Measurements from ENCODE around the gene INHBB.

GRCh38 chr2:120315367-120316033 lies 30.4 kb upstream of the INHBB start:
- no peak for TF ChIP-seq EZH2phosphoT487 (IDR thresholded peaks at IDR 0.05; ENCODE audit: borderline replicate concordance, low read length)
- TF ChIP-seq, protein P1, sequence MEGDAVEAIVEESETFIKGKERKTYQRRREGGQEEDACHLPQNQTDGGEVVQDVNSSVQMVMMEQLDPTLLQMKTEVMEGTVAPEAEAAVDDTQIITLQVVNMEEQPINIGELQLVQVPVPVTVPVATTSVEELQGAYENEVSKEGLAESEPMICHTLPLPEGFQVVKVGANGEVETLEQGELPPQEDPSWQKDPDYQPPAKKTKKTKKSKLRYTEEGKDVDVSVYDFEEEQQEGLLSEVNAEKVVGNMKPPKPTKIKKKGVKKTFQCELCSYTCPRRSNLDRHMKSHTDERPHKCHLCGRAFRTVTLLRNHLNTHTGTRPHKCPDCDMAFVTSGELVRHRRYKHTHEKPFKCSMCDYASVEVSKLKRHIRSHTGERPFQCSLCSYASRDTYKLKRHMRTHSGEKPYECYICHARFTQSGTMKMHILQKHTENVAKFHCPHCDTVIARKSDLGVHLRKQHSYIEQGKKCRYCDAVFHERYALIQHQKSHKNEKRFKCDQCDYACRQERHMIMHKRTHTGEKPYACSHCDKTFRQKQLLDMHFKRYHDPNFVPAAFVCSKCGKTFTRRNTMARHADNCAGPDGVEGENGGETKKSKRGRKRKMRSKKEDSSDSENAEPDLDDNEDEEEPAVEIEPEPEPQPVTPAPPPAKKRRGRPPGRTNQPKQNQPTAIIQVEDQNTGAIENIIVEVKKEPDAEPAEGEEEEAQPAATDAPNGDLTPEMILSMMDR (conservative IDR thresholded peaks at IDR 0.05; ENCODE audit: low read depth, low read length): no peak
